Heart left ventricle (tissue), 16 donors: Measurements from ENCODE around the gene ZDHHC24. TPM values are rescaled to one million over a fixed set of nuclear protein-coding genes. Genes with fewer than 3 reads are reported as not detected.

Experiments used
- ATAC-seq, 4 donors: fragments of 200-7000 bp; cut with Tn5 transposase; one replicate each; pipeline ENCODE4 v1.9.1; 2020 to 2022; ENCODE audit warnings: moderate library complexity in 4 of 4, mild to moderate bottlenecking in 3 of 4, moderate number of reproducible peaks in 1 of 4
- DNase-seq, 5 donors: peaks; one replicate each; pipeline ENCODE4 v3.0.0-alpha.2; 2020
- H3K27ac ChIP-seq, 12 donors: fragments of 200-600 bp; sonication (generic) in 4 of 12; one replicate each; pipeline versions ENCODE4 v1.5.0 to v1.8.0; 2016 to 2022; ENCODE audit warnings: mild to moderate bottlenecking in 2 of 12
- H3K27me3 ChIP-seq, 9 donors: fragments of 200-600 bp; sonication (generic) in 2 of 9; one replicate each; pipeline versions ENCODE4 v1.5.1 to v1.8.0; 2016 to 2022; ENCODE audit warnings: mild to moderate bottlenecking in 3 of 9
- H3K36me3 ChIP-seq, 9 donors: fragments of 200-600 bp; sonication (generic) in 2 of 9; one replicate each; pipeline versions ENCODE4 v1.5.0 to v1.8.0; 2018 to 2022; ENCODE audit warnings: mild to moderate bottlenecking in 2 of 9
- H3K4me1 ChIP-seq, 12 donors: fragments of 200-600 bp; sonication (generic) in 4 of 12; one replicate each; pipeline versions ENCODE4 v1.5.0 to v1.8.0; 2016 to 2022; ENCODE audit warnings: mild to moderate bottlenecking in 3 of 12
- H3K4me3 ChIP-seq, 12 donors: fragments of 200-600 bp; sonication (generic) in 4 of 12; one replicate each; pipeline versions ENCODE4 v1.5.0 to v1.8.0; 2017 to 2022; ENCODE audit warnings: mild to moderate bottlenecking in 9 of 12, moderate library complexity in 4 of 12
- H3K9me3 ChIP-seq, 12 donors: fragments of 200-600 bp; sonication (generic) in 4 of 12; one replicate each; pipeline versions ENCODE4 v1.5.0 to v1.8.0; 2016 to 2022; ENCODE audit warnings: mild to moderate bottlenecking in 1 of 12
- POLR2A ChIP-seq, 2 donors: fragments of 450-650 bp; IDR thresholded peaks; one replicate each; pipeline ENCODE4 v1.6.1; 2017; ENCODE audit warnings: antibody characterized with exemption in 2 of 2, mild to moderate bottlenecking in 2 of 2, moderate library complexity in 2 of 2
- WGBS, 4 donors: extraction: QIAGEN DNeasy Blood & Tissue Kit in 2 of 4; methylation state at CpG; one replicate each; pipeline versions ENCODE4 v1.1.5 to v1.1.7; 2013 to 2018; 5-methylcytosine and 5-hydroxymethylcytosine counted together
- intact Hi-C, 10 donors: fragments of 100-400 bp; cut with DNase I; formaldehyde crosslinking; loops; one replicate each; pipeline versions ENCODE4 v1.11.1 to v1.14.2; 2022
- polyA plus RNA-seq, 2 donors: library from polyadenylated mRNA; stranded (reverse); fragments of 200-250 nt; gene quantifications; one replicate each; pipeline ENCODE4 v1.2.3, GENCODE V29; 2013
- total RNA-seq, 9 donors: library from RNA; depleted of rRNA in 2 of 9; stranded (reverse); fragments of >200 nt in 2 of 9; fragmentation: NEBNext Ultra II Directional in 3 of 9; extraction: Animal tissue kit (Norgen Biotek cat#: 25700) in 3 of 9; gene quantifications; one replicate each; pipeline versions ENCODE4 v1.1.0 to v1.2.4, GENCODE V29; 2016 to 2023
- TF ChIP-seq, protein P1 (sequence below), 12 donors: fragments of 200-600 bp; sonication (generic) in 4 of 12; IDR thresholded peaks; one replicate each; pipeline versions ENCODE4 v1.5.0 to v1.8.0; 2018 to 2022; ENCODE audit warnings: antibody characterized with exemption in 12 of 12, mild to moderate bottlenecking in 5 of 12
- donor health status: ischemic (EF 13 %, LVEDD 7.1; RV severe dilation, severe dysfunction).
- donor health status: healthy with polysubstance abuse.
- donor health status: DM: no; HTN: yes; CAD: no.
- donor health status: DM: no; HTN: no; CAD: no.
- donor health status: ischemic (EF 25% LVEDD 6.9; RV normal size, moderate dysfunction).
- donor health status: ischemic (EF 25% LVEDD 5.7; RV mildly dilated, moderate dysfunction).
- donor health status: healthy.
- donor health status: DM: yes; HTN: yes; CAD: no.
- donor health status: ischemic (EF 35%, LVEDD 5.7; RV mildly dilated, moderate dysfunction).
- donor health status: nonischemic (EF 11% LVEDD 7.7; RV severe dilation, severe dysfunction).
- donor health status: DM: yes; HTN: yes; CAD: no.
- donor health status: PGD.
- donor health status: ischemic (EF 29% LVEDD 5.4; RV normal size, mild dysfunction).
- donor health status: nonischemic (EF 23%, LVEDD 6.1; RV moderate dilation, normal function).

The ZDHHC24 gene
- total and polyA plus RNA-seq, 11 donors, result 5.1 to 13.2 (median 6.7) TPM

DNA sequence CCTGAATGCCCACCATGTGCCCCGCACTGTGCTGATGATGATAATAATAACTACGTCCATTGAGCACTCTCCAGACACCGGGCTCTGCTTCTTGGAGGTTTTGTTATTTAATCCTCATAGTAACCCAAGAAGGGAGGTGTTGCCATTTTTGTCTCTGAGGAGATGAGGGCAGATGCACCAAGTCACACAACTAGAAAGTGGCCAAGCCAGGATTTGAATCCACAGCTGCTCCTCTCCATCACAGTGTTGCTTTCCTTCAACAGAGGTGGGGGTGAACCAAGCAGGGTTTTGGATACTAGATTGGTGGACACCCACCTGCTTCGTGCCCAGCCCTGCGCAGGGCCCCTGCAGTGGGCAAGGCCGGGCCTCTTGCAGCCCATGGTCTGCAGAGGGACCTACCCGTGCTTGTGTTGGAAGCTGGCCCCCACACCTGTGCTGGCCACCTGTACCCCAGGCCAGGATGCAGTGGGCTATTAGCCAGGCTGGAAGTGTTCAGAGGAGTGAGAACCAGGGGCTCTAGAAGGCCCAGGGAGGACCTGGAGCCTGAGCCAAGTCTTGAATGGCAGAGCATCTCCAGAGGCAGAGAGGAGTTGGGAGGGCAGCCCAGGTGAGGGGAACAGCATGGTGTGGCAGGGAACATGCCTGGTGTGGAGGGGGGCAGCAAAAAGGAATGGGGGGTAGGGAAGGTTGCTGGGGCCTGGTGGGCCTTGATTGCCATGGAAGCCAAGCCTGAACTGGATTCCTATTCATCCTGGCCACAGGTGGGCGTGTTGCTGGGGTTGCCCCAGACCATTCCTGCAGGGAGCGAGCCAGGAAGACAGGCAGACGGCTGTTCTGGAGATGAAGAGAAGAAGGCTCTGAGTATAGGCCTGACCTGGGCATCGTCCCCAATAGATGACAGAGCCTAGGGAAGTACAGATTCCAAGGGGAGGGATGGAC, 68.3 kb downstream of the ZDHHC24 start:
- intact Hi-C loops, result loop anchor here in 1 of 10 donors (2.0 kb wide), 1 partner anchor 69 kb away; no protein-coding TSS in a partner anchor
- H3K27ac ChIP-seq, result no peak overlapping the region
- TF ChIP-seq POLR2A (IDR thresholded peaks at IDR 0.05), result no peak
- TF ChIP-seq, protein P1, sequence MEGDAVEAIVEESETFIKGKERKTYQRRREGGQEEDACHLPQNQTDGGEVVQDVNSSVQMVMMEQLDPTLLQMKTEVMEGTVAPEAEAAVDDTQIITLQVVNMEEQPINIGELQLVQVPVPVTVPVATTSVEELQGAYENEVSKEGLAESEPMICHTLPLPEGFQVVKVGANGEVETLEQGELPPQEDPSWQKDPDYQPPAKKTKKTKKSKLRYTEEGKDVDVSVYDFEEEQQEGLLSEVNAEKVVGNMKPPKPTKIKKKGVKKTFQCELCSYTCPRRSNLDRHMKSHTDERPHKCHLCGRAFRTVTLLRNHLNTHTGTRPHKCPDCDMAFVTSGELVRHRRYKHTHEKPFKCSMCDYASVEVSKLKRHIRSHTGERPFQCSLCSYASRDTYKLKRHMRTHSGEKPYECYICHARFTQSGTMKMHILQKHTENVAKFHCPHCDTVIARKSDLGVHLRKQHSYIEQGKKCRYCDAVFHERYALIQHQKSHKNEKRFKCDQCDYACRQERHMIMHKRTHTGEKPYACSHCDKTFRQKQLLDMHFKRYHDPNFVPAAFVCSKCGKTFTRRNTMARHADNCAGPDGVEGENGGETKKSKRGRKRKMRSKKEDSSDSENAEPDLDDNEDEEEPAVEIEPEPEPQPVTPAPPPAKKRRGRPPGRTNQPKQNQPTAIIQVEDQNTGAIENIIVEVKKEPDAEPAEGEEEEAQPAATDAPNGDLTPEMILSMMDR (IDR thresholded peaks at IDR 0.05), result no peak

DNA sequence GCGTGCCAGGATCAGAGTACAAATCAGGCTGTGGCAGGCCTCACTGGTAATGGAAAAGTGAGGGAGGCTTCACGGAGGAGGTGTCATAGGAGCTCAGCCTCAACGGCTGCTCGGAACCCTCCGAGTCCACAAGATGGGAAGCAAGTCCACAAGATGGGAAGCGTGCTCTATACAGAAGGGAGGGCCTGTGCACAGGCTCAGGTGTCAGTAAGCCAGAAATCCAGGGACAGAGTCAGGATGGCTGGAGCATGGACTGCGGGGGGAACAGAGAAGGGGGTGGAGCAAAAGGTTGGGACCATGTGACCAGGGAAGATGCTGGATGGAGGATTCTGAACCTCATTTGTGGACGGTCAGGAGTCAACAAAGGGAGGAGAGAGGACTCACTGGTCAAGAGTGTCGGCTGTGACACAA, 69.0 kb downstream of the ZDHHC24 start:
- ATAC-seq (no peak), DNase-seq (no peak)
- intact Hi-C loops, result no loop called here
- H3K27me3 ChIP-seq, result no peaks in the 10 kb centered on the region
- no peak for TF ChIP-seq POLR2A (IDR thresholded peaks at IDR 0.05)
- TF ChIP-seq, protein P1 (IDR thresholded peaks at IDR 0.05), result no peak
- no peaks in the 10 kb centered on the region for H3K9me3 ChIP-seq
- H3K4me1 ChIP-seq, result peaks cover 0 to 19% (median 10%) of the 10 kb centered on the region in 12 donors
- H3K4me3 ChIP-seq, result no peak overlapping the region
- 67 to 73% (median 70%) methylated on average over 9 of the region's 9 CpGs for WGBS, 4 donors
- no peak overlapping the region for H3K27ac ChIP-seq
- H3K36me3 ChIP-seq, result peaks cover 0 to 36% (median 25%) of the 10 kb centered on the region in 9 donors

More for the DNA sequence above, 68.3 kb downstream of the ZDHHC24 start:
- H3K4me3 ChIP-seq, result no peak overlapping the region
- H3K4me1 ChIP-seq, result peaks cover 0 to 19% (median 10%) of the 10 kb centered on the region in 12 donors
- no peak for DNase-seq
- peaks cover 0 to 30% (median 21%) of the 10 kb centered on the region in 9 donors for H3K36me3 ChIP-seq
- H3K27me3 ChIP-seq, result no peaks in the 10 kb centered on the region
- H3K9me3 ChIP-seq, result no peaks in the 10 kb centered on the region
- 87 to 95% (median 89%) methylated on average over 10 to 11 of the region's 11 CpGs for WGBS, 4 donors
- ATAC-seq, result no peak

DNA sequence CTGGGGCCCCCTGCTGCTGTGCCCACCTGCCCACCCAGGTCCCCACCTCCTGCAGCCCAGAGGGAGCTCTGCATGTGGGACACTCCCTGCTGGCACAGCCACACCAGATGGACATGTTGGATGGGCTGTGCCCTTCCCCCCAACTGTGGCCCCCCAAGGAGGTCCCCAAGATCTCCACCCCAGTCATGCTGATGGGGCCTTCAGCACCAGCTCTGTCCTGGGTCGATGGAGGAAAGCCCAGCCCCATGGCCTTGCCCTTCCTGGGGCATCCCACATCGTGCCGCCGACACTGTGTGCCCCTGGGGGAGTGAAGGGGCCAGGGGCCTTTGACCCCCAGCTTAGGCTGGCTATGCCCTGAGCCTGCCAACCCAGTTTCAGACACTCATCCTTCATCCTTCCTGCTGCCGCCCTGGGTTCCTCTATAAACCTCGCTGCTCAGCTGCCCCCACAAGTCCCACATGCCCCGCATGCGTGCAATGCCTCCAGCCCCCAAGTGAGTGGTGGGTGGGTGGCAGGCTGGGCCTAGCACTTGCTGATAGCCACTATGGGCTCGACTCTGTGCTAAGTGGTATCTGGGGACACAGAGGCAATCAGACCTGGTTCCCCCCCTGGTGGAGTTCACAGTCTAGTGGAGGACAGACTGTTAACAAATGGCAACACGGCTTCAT, 69.5 kb downstream of the ZDHHC24 start:
- intact Hi-C loops, result no loop called here
- no peaks in the 10 kb centered on the region for H3K27me3 ChIP-seq
- peaks cover 0 to 41% (median 25%) of the 10 kb centered on the region in 9 donors for H3K36me3 ChIP-seq
- DNase-seq (no peak), ATAC-seq (no peak)
- no peak for TF ChIP-seq POLR2A (IDR thresholded peaks at IDR 0.05)
- TF ChIP-seq, protein P1 (IDR thresholded peaks at IDR 0.05), result no peak
- H3K27ac ChIP-seq, result no peak overlapping the region
- peaks cover 0 to 17% (median 10%) of the 10 kb centered on the region in 12 donors for H3K4me1 ChIP-seq
- H3K4me3 ChIP-seq, result no peak overlapping the region
- H3K9me3 ChIP-seq, result no peaks in the 10 kb centered on the region
- 76 to 82% (median 82%) methylated on average over 9 to 10 of the region's 10 CpGs for WGBS, 4 donors
